Stimulated activated CD8-positive, alpha-beta memory T cell treated with anti-CD3 and anti-CD28 coated beads, Interleukin-12 subunit alpha, Interleukin-12 subunit beta, amount 100 ng/mL, for 24 hours (primary cell): ENCODE measurements around the gene OSBP2.

Source experiments
- DNase-seq: peaks from one replicate; pipeline ENCODE4 v3.0.0-alpha.2; 2020; ENCODE audit errors: extremely low read depth

Gene OSBP2

GRCh38 chr22:30940685-30941362, 246.2 kb downstream of the OSBP2 start:
- no peak for DNase-seq

- no peak for DNase-seq
These were observed 246.7 kb downstream of the OSBP2 start for GRCh38 chr22:30941363-30941740.

DNA sequence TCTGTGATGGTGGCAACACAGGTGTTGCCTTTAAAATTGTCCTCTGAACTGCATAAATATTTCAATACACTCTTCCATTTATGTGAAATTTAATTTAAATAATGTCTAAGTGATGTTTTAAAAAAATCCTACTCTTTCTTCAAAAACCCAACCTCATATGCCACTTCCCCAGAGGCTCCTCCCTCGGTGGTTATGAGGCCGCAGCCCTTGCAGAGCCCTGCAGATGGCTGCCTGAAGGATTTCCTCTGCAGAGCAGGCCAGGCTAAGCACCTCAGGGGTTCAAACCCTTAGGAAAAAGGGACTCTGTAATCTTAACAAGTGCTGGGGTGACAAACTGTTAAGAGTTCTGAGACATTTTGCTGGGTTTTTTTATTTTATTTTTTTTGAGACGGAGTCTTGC, 248.7 kb downstream of the OSBP2 start:
- DNase-seq = no peak

DNA sequence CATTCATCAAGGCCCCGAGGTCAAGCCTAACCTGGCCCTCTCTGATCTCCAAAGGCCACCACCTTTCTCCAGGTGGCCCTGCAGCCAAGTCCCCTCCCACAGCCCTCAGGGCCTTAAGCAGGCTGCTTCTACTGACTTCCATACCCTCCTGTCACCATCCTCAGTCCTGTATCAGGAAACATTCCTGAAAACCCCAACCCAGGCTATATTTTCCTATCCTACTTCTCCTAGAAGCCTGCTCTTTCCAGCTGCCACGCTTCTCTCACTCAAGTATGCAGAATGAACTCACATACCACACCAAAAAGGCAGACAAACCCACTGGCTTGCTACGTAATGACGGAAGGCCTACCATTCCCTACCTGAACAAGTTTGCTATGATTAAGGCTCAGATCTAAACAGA, 250.3 kb downstream of the OSBP2 start:
- no peak for DNase-seq

DNA sequence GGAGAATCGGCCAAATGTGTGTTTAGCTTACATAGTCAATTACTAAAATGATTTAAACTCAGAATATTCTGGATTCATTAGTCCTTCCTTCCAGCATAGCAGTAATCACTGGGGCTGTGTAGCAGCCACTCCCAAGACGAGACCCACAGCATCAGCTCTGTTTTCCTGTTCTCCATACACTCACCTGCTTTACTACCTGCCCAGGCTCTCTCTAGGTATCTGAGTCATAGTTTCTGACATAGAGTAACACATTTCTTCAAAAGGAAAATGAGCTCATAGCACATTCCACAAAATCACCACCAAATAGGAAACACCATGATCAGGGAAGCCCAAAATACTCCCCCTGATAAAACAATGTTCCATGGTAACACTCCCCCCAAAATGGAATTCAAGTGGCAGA, 251.0 kb downstream of the OSBP2 start:
- no peak for DNase-seq

GRCh38 chr22:30946354-30946753, 251.7 kb downstream of the OSBP2 start:
- no peak for DNase-seq

DNA sequence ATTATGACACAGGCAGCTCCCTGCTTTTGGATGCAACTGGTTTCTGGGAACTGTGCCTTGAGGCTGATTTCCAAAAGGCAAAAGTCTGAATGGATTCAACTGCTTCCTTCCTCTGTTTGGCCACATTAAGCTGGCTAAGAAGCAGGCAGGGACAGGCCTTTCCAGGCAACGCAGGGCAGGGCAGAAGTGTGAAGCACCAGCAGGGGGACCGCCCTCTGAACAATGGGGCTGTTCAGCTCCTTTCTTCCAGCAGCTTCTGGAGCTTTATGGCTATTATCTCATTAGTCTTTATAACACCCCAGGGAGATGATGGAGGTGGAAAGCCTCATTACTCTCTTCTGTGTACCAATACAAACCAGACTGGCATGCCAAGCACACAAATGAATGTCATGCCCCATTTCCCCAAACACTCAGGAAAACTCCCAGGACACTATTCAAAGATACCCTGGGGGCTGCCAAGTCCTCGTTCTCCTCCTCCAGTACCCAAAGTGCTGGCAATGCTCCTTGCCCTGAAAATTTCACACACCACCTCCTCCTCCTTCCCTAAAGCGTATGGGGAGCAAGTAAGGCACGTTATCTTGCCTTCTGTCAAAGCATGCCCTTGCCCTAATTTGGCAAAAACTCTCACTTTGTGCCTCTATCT, 252.6 kb downstream of the OSBP2 start:
- DNase-seq = no peak

DNA sequence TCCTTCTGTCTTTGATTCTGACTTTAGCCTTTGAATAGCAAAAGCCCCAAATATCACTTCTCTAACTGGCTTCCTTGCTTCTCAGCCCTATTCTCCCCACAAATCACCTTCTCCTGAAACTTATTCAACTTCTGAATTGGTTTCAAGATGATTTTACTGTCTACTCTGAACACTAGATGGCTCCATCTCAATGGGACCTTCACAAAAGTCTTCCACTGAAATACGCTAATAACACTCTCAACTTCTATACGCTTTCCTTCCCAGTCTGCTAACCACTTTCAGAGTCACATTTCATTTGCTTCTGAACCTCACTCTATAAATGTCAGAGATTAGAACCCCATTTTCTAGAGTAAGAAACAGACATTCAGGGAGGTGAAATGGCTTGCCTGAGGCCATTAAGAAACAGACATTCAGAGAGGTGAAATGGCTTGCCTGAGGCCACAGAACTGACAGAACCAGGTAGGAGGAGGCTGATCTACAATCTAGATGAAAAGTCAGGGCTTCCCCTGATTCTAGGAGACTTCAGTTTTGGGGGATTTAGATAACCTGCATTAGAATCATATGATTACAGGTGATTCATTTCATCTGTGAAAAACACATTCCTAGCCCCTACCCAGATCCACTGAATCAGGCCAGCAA, 253.3 kb downstream of the OSBP2 start:
- DNase-seq = no peak

GRCh38 chr22:30948930-30949342, 254.3 kb downstream of the OSBP2 start:
- DNase-seq = no peak

GRCh38 chr22:30949934-30950660, 255.4 kb downstream of the OSBP2 start:
- DNase-seq = no peak

DNA sequence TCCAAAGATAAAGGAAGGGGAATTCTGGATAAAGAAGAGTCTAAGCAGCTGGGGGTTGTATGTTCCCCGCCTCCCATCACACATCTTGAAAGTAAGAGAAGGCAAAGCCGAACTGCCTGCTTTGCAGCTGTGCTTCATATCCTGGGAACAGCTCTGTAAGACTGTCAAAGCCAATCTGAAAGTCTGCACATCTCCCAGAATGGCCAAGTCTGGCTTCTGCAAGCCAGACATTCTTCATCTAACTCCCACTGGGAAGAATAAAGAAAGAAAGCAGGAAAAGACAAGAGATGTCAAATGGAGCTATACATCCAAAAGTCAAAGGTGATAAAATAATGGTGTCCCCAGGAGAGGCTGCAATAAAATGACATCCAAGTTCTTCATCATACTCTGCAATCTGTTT, 258.5 kb downstream of the OSBP2 start:
- no peak for DNase-seq

DNA sequence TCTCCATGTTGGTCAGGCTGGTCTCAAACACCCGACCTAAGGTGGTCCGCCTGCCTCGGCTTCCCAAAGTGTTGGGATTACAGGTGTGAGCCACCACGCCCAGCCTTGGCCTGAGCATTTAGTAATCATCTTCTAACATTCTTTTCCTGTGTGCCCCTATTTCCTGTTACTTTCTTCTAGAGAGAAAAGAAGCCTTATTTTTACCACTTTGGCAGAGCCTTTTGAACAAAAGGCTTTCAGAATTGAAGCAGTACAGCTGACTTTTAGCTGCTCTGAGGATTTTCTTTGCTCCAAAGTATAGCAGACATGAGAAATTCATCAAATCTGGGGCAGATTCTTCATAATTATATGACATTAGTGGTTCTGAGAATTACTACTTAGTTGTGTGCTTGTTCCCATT, 260.5 kb downstream of the OSBP2 start:
- no peak for DNase-seq
